C4-2B (cell line): ENCODE results near the gene ZFP2.
A peak's percentile ranks its signal among the peaks of the same experiment; 100 is the strongest.
"Not testable (repeated sequence)": the region's sequence is repeated elsewhere in the genome, so short reads cannot be mapped to it uniquely, and the experiment has no call there.

ENCODE experiments used
- H3K27ac ChIP-seq: fragments of 450-650 bp; 2 replicates; pipeline ENCODE4 v1.5.1; 2017
- ZFX ChIP-seq: fragments of 450-650 bp; IDR thresholded peaks from 2 replicates; pipeline ENCODE4 v1.6.1; 2017
- TF ChIP-seq, protein P1 (sequence below): fragments of 450-650 bp; conservative IDR thresholded peaks from 2 replicates; pipeline ENCODE4 v1.5.1; 2017; ENCODE audit warnings: mild to moderate bottlenecking

Gene ZFP2

DNA sequence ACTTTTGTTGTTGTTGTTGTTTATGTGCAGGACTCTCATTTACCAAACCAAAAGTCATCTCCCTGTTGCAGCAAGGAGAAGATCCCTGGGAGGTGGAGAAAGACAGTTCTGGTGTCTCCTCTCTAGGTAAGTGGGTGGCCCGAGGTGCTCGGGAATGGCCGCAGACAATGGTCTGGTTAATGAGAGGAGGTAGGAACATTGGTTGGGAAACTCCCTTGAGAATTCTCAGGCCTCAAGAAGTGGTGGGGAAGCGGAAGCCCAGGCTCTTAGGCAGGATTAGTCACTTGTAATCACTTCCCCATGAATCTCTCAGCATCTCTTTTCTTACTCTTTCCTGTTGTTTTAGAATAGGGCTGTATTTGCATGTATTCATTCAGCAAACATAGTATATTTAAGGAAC is 28.8 kb upstream of the ZFP2 start:
- H3K27ac ChIP-seq: no peak overlapping the region
- TF ChIP-seq, protein P1, sequence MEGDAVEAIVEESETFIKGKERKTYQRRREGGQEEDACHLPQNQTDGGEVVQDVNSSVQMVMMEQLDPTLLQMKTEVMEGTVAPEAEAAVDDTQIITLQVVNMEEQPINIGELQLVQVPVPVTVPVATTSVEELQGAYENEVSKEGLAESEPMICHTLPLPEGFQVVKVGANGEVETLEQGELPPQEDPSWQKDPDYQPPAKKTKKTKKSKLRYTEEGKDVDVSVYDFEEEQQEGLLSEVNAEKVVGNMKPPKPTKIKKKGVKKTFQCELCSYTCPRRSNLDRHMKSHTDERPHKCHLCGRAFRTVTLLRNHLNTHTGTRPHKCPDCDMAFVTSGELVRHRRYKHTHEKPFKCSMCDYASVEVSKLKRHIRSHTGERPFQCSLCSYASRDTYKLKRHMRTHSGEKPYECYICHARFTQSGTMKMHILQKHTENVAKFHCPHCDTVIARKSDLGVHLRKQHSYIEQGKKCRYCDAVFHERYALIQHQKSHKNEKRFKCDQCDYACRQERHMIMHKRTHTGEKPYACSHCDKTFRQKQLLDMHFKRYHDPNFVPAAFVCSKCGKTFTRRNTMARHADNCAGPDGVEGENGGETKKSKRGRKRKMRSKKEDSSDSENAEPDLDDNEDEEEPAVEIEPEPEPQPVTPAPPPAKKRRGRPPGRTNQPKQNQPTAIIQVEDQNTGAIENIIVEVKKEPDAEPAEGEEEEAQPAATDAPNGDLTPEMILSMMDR: no peak
- no peak for TF ChIP-seq ZFX

DNA sequence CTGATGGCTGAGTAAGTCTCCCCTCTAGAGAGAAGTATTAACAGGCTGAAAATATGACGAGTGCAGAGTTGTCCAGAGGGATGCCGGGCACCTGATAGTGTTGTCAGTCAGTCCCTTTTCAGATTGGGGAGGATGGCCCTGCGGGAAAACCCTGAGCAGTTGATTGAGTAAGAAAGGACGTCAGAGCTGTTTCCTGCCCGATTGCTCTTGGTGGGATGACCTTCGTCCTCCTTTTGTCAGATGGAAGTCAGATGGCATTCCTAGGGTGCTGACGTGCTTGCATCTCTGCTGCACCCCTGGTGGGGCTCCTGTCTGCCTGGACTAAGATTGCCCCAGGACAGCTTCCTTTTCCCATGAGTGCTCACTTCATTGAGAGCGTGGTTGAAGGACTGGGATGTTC is 26.1 kb upstream of the ZFP2 start:
- no peak overlapping the region for H3K27ac ChIP-seq
- TF ChIP-seq, protein P1: no peak
- TF ChIP-seq ZFX: no peak

DNA sequence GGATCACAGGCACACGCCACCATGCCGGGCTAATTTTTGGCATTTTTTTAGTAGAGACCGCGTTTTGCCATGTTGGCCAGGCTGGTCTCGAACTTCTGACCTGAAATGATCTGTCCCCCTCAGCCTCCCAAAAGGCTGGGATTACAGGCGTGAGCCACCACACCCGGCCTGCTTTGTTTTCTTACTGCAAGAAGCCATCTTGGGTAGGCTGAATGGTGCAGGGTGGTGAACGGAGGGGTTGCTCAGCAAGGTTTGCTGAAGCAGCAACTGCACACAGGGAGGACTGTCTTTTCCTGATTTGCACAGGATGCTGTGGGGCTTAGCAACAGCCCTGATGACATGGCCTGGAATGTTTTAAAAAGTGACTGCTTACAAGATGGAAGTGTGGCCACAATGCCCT is 25.3 kb upstream of the ZFP2 start:
- TF ChIP-seq, protein P1: no peak
- TF ChIP-seq ZFX: no peak
- H3K27ac ChIP-seq: no peak overlapping the region

DNA sequence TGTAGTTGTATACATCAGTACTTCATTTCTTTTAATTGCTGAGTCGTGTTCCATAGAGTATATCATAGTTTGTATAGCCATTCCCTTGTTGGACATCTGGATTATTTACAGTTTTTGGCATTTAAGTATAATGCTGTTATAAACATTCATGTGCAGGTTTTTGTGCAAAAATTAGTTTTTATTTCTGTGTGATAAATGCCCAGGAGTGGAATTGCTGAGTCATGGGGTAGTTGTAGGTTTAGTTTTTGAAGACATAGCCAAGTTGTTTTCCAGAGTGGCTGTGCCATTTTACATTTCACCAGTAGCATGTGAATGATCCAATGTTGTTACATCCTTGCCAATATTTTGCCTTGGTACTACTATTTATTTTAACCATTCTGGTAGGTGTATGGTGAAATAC is 23.4 kb upstream of the ZFP2 start:
- TF ChIP-seq ZFX: no peak
- TF ChIP-seq, protein P1: no peak
- H3K27ac ChIP-seq: no peak overlapping the region

DNA sequence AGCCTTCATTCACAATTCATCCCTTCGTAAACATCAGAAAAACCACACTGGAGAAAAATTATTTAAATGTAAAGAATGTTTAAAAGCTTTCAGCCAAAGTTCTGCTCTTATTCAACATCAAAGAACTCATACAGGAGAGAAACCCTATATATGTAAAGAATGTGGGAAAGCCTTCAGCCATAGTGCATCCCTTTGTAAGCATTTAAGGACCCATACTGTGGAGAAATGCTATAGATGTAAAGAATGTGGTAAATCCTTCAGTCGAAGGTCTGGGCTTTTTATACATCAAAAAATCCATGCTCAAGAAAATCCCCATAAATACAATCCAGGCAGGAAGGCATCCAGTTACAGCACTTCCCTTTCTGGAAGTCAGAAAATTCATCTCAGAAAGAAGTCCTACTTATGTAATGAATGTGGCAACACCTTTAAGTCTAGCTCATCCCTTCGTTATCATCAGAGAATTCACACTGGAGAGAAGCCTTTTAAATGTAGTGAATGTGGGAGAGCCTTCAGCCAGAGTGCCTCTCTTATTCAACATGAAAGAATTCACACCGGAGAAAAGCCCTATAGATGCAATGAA is 12.5 kb upstream of the ZFP2 start:
- H3K27ac ChIP-seq: not testable (repeated sequence)

DNA sequence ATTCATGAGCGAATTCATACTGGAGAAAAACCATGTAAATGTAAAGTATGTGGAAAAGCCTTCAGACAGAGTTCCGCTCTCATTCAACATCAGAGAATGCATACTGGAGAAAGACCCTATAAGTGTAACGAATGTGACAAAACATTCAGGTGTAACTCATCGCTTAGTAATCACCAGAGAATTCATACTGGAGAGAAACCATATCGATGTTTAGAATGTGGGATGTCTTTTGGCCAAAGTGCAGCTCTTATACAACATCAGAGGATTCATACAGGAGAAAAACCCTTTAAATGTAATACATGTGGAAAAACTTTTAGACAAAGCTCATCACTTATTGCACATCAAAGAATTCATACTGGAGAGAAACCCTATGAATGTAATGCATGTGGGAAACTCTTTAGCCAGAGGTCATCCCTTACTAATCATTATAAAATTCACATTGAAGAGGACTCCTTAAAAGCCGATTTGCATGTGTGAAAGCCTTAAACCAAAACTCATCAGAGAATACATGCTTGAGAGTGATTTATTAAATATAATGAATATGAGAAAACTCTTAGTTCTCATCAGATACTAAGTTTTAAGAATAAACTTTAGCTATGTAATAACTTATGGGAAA is 11.8 kb upstream of the ZFP2 start:
- no peak overlapping the region for H3K27ac ChIP-seq

DNA sequence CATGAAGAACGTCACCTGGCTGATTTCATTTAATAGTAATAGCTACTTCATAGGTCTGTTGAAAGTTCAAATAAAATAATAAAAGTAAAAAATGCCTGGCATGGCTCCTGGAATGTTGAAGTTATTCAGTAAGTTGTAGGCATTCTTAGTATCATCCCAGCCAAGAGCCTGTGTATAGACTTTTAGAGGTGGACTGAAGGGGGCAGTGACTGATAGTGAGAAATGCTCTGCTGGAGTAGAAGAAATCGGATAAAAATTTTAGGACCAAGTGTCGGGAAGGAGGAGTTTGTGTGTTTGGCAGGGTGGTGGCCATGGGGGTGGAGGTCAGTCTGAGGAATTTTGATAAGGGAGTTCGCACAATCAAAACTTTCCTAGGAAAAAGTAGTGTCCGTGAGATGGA is 3.6 kb downstream of the ZFP2 start:
- TF ChIP-seq, protein P1: 0 out of 2 replicates have a peak, but pooled peaks have one; percentile 1
- no peak for TF ChIP-seq ZFX
- no peak overlapping the region for H3K27ac ChIP-seq

More for the DNA sequence above, 11.8 kb upstream of the ZFP2 start:
- TF ChIP-seq, protein P1: no peak
- TF ChIP-seq ZFX: no peak

DNA sequence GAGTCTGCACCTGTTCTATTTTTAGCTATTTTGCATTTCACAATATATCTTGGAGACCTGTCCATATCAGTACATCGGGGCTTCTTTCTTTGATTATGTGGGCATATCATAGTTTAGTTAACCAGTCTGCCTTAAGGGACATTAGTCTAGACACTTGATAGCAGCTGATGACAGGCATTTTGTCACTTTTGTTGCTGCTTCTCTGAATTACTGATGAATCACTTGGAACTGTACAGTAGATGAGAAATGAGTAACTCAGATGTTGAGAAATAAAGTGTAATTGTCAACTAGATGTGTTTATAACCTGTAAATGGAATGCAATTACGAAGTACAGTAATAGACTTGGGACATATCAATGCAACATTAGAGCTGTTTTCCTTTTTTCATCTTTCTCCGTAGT is 7.1 kb downstream of the ZFP2 start:
- H3K27ac ChIP-seq: no peak overlapping the region
- TF ChIP-seq ZFX: no peak
- TF ChIP-seq, protein P1: no peak
